GM19351 (cell line): ENCODE data around the gene MTA1.

Experiments used
- ATAC-seq: cut with Tn5 transposase; IDR thresholded peaks from one replicate; pipeline ENCODE4 v1.9.1; 2021; ENCODE audit warnings: mild to moderate bottlenecking, moderate library complexity; ENCODE audit not compliant: unreplicated experiment

MTA1 gene

DNA sequence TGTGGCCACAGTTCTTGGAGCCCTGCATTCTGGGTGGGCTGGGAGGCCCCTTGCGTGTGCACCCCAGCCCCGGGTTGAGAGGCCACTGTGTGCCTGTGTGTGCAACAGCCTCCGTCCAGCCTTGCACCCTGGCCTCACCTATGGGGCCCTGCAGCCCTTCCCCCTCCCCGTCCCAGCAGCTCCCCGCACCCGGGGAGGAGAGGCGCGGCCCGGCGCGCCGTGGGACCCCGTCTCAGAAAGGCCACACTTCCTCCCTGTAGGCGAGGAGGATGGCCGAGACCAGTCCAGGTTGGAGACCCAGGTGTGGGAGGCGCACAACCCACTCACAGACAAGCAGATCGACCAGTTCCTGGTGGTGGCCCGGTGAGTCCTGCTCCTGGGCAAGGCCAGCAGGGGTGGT lies 38.4 kb downstream of the MTA1 start:
- no peak for ATAC-seq

GRCh38 chr14:105458571-105458970 lies 38.9 kb downstream of the MTA1 start:
- no peak for ATAC-seq

GRCh38 chr14:105460116-105460515 lies 40.5 kb downstream of the MTA1 start:
- no peak for ATAC-seq

GRCh38 chr14:105460616-105461015 lies 41.0 kb downstream of the MTA1 start:
- no peak for ATAC-seq

GRCh38 chr14:105461903-105462302 lies 42.3 kb downstream of the MTA1 start:
- ATAC-seq = no peak

DNA sequence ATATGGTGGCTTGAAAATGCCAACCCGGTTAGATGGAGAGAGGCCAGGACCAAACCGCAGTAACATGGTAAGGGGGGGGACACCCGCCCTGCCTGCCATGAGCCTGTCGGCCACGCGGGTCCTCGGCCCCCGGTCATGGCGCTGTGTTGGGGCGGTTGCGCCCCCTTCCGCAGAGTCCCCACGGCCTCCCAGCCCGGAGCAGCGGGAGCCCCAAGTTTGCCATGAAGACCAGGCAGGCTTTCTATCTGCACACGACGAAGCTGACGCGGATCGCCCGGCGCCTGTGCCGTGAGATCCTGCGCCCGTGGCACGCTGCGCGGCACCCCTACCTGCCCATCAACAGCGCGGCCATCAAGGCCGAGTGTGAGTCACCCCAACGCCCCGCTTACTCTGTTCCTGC lies 44.9 kb downstream of the MTA1 start:
- no peak for ATAC-seq

GRCh38 chr14:105465209-105466031 lies 45.8 kb downstream of the MTA1 start:
- ATAC-seq = no peak

GRCh38 chr14:105466531-105467248 lies 47.1 kb downstream of the MTA1 start:
- ATAC-seq = no peak

DNA sequence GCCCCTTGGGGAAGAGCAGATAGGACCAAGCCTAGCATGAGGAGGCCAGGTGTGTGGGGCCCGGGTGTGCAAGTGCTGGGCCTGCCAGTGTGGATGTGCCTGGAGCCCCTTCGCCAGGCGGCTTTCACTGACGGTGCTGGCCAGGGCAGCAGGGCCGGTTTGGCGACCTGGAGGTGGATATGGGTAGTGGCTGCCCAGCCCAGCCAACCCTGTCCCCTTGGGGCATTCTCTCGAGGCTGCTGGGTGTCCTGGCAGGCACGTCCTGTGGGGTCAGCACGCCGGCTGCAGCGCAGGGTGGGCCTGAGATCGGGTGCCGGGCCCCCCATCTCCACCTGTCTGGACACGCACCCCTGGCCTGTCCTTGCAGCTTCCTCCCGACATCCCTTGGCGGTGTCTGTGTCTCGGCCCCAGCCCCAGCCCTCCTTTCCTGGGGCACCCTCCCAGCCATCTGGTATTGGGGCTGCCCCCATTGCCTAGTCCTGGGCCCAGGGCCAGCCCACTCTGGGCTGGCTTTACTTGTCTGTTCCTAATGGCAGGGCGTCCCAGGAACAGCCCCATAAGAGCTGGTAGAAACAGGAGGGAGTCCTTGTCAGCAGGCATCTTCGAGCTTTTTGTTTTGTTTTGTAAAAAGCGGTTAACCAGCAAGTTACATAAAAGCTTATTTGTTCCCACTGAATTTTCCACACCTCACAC lies 47.8 kb downstream of the MTA1 start:
- ATAC-seq = no peak

- no peak for ATAC-seq
Observed at GRCh38 chr14:105467942-105468471, 48.4 kb downstream of the MTA1 start.

DNA sequence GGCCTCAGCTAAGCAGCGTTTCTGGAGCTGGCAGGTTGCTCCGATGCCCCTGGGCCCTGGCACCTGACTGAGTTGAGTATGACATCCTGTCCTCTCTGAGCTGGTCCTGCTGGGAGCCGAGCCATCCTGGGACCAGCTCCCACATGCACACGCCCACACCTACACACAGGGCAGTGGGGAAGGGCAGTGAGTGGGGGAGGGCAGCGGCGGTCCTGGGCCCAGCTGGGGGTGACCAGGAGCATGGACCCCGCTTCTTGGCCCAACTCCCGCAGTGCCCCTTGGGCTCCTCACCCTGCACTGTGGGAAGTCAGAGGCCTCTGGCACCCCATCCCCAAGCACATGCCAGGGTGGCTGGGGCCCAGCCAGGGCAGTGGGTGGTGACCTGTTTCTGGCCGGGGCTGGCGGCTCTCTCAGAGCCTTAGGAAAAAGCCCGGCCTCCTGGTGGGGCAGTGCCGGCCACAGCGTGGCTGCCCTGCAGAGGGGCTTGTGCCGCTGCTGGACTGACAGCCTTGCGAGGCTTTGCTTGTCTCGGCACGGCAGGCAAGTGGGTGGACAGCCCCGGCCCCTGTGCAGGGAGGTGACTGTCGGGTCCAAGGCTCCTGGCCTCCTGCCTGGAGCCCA lies 49.1 kb downstream of the MTA1 start:
- no peak for ATAC-seq

DNA sequence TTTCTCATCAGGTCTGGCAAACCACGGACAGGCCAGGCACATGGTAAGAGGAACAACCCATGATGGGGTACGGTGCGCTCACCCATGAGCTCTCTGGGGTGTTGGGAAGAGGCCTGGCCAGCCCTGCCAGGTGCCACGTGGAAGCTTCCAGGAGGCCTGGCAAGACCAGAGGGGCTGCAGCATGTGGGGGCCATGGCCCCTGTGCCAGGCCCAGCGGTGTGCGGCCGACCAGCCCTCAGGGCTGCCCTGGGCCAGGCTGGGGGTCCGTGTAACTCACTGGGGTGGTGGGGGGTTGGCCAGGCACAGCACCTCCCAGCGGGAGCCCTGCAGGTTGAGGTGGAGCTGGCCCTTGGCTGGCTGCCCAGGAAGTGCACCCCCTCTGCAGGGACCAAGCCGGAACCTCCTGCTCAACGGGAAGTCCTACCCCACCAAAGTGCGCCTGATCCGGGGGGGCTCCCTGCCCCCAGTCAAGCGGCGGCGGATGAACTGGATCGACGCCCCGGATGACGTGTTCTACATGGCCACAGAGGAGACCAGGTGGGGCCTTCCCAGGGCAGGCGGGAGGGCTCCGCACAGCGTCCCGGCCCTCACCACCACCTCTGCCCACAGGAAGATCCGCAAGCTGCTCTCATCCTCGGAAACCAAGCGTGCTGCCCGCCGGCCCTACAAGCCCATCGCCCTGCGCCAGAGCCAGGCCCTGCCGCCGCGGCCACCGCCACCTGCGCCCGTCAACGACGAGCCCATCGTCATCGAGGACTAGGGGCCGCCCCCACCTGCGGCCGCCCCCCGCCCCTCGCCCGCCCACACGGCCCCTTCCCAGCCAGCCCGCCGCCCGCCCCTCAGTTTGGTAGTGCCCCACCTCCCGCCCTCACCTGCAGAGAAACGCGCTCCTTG lies 50.1 kb downstream of the MTA1 start:
- no peak for ATAC-seq

DNA sequence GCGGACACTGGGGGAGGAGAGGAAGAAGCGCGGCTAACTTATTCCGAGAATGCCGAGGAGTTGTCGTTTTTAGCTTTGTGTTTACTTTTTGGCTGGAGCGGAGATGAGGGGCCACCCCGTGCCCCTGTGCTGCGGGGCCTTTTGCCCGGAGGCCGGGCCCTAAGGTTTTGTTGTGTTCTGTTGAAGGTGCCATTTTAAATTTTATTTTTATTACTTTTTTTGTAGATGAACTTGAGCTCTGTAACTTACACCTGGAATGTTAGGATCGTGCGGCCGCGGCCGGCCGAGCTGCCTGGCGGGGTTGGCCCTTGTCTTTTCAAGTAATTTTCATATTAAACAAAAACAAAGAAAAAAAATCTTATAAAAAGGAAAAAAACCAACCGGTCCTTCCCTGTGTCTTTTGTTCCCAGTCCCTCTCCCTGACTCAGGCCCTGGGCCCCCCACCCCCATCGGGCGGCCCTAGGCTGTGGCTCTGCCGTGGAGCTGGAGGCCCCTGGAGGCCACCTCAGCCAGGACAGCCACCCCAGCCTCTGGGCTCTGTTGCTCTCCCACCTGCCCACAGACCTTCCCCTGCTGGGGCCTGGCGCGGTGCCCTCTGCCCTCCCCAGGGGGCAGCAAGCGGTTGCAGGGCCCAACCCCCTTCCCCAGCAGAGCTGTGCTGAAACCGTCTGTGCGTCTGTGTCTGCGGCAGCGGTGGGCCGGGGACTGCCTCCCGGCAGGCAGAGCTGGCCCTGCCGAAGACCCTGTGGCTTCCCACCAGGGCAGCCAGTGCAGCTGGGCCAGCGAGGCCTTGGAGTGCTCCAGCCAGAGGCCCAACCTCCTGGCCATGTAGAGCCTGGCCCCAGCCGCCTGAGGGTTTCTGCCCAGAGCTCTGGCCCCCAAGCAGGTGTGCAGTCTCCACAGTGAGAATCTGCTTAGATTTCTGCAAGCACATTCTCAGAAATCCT lies 51.0 kb downstream of the MTA1 start:
- no peak for ATAC-seq

- ATAC-seq = no peak
Observed at GRCh38 chr14:105471297-105471821, 51.7 kb downstream of the MTA1 start.

DNA sequence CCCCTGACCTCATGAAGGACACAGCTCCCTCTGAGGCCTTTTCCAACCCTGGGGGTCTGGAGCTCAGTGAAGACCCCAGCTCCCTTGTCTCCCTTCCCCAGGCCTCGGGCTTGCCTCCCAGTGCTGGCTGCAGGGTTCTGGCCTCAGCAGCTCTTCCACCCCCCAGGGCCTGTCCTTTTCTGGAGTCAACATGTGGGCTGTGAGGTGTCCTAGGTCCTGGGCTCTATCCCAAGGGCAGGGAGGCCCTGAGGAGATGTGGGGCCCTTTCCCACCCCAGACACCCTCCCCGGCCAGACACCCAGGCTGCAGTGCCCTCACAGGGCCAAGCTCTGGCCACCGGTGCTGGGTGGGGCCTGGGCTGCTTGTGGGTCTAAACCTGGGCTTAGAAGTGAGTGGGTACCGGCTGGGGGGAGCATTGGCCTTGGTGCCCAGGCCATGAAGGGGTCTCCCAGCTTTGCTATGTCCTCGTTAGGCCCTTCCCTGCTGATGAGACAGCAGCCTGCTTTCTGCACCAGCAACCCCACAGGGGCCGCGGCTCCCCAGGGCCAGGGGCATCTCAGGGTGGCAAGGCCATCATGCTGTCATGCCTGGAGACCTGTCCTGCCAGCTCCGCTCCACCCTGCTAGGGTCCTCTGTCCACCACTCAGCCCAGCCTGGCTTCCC lies 52.3 kb downstream of the MTA1 start:
- ATAC-seq = no peak

GRCh38 chr14:105472486-105472991 lies 52.9 kb downstream of the MTA1 start:
- ATAC-seq = no peak

GRCh38 chr14:105473033-105473676 lies 53.5 kb downstream of the MTA1 start:
- no peak for ATAC-seq
